Measurements from ENCODE around the gene SH2B3. TPM values are rescaled to one million over a fixed set of nuclear protein-coding genes. Genes with fewer than 3 reads are reported as not detected.
"Not testable (repeated sequence)": the region's sequence is repeated elsewhere in the genome, so short reads cannot be mapped to it uniquely, and the experiment has no call there.

SH2B3 gene
- polyA plus RNA-seq, 1 donor from 2014 or later, result 3.0 TPM

- H3K9ac ChIP-seq (ENCODE audit: low read length), result no peak overlapping the region
- no peaks in the 10 kb centered on the region for H4K20me1 ChIP-seq (ENCODE audit: insufficient read depth)
- no peaks in the 10 kb centered on the region for H3K9me3 ChIP-seq (ENCODE audit: low read length)
- H3K27ac ChIP-seq (ENCODE audit: low read length), result no peak overlapping the region
- H3K9me2 ChIP-seq (ENCODE audit: insufficient read depth, low read length), result no peaks in the 10 kb centered on the region
- H3K4me2 ChIP-seq (ENCODE audit: low read length), result no peak overlapping the region
- TF ChIP-seq POLR2AphosphoS5 (IDR thresholded peaks at IDR 0.05) (no peak), TAF1 (IDR thresholded peaks at IDR 0.05; ENCODE audit: low read depth) (no peak), SMC3 (conservative IDR thresholded peaks at IDR 0.05; ENCODE audit: poor library complexity) (no peak), EP300 (conservative IDR thresholded peaks at IDR 0.05; ENCODE audit: poor library complexity, severe bottlenecking) (no peak), EZH2 (IDR thresholded peaks at IDR 0.05; ENCODE audit: borderline replicate concordance, insufficient read depth, low read length, poor library complexity, severe bottlenecking) (no peak), RAD21 (conservative IDR thresholded peaks at IDR 0.05) (no peak), REST (IDR thresholded peaks at IDR 0.05; ENCODE audit: borderline replicate concordance) (no peak), MXI1 (conservative IDR thresholded peaks at IDR 0.05; ENCODE audit: poor library complexity, severe bottlenecking) (no peak), CTCF (IDR thresholded peaks at IDR 0.05; ENCODE audit: poor library complexity, severe bottlenecking) (no peak)
- no peaks in the 10 kb centered on the region for H3F3A ChIP-seq (ENCODE audit: insufficient read depth, low read length, poor library complexity, severe bottlenecking)
- no peak overlapping the region for H2AFZ ChIP-seq (ENCODE audit: low read depth, low read length)
- H3K4me3 ChIP-seq (ENCODE audit: low read length), result no peak overlapping the region
- H3K79me2 ChIP-seq (replicated peaks; ENCODE audit: insufficient read depth, low read length), result no peaks in the 10 kb centered on the region
- H3K27me3 ChIP-seq (ENCODE audit: insufficient read depth, low read depth, low read length), result no peaks in the 10 kb centered on the region
- no peaks in the 10 kb centered on the region for H3K36me3 ChIP-seq (ENCODE audit: insufficient read depth, low read length)
Observed at GRCh38 chr12:111394480-111394879, 11.2 kb upstream of the SH2B3 start.

GRCh38 chr12:111395336-111396187, 10.2 kb upstream of the SH2B3 start:
- Histone ChIP-seq H3K36me3 (ENCODE audit: insufficient read depth, low read length) (no peaks in the 10 kb centered on the region), H3F3A (ENCODE audit: insufficient read depth, low read length, poor library complexity, severe bottlenecking) (no peaks in the 10 kb centered on the region), H3K27ac (ENCODE audit: low read length) (no peak overlapping the region), H2AFZ (ENCODE audit: low read depth, low read length) (no peak overlapping the region), H4K20me1 (ENCODE audit: insufficient read depth) (no peaks in the 10 kb centered on the region), H3K79me2 (replicated peaks; ENCODE audit: insufficient read depth, low read length) (no peaks in the 10 kb centered on the region), H3K4me3 (ENCODE audit: low read length) (no peak overlapping the region), H3K9me2 (ENCODE audit: insufficient read depth, low read length) (no peaks in the 10 kb centered on the region), H3K27me3 (ENCODE audit: insufficient read depth, low read depth, low read length) (no peaks in the 10 kb centered on the region), H3K9me3 (ENCODE audit: low read length) (no peaks in the 10 kb centered on the region), H3K9ac (ENCODE audit: low read length) (no peak overlapping the region), H3K4me2 (ENCODE audit: low read length) (no peak overlapping the region)
- no peak for TF ChIP-seq POLR2AphosphoS5 (IDR thresholded peaks at IDR 0.05)

- H4K20me1 ChIP-seq (ENCODE audit: insufficient read depth); H3K9me2 ChIP-seq (ENCODE audit: insufficient read depth, low read length); H2AFZ ChIP-seq (ENCODE audit: low read depth, low read length); H3K27me3 ChIP-seq (ENCODE audit: insufficient read depth, low read depth, low read length); H3K79me2 ChIP-seq (replicated peaks; ENCODE audit: insufficient read depth, low read length); H3K9me3 ChIP-seq (ENCODE audit: low read length); H3K36me3 ChIP-seq (ENCODE audit: insufficient read depth, low read length); H3K4me3 ChIP-seq (ENCODE audit: low read length); H3K27ac ChIP-seq (ENCODE audit: low read length); H3F3A ChIP-seq (ENCODE audit: insufficient read depth, low read length, poor library complexity, severe bottlenecking); H3K4me2 ChIP-seq (ENCODE audit: low read length); H3K9ac ChIP-seq (ENCODE audit: low read length): not testable (repeated sequence)
Observed at GRCh38 chr12:111396271-111396670, 9.5 kb upstream of the SH2B3 start.

All from neural cell (in vitro differentiated cells).